HG02973 (cell line): Measurements from ENCODE around the gene ANGPTL8.

Experiments
- ATAC-seq: cut with Tn5 transposase; IDR thresholded peaks from one replicate; pipeline ENCODE4 v1.9.1; 2021; ENCODE audit warnings: moderate library complexity; ENCODE audit not compliant: unreplicated experiment

Gene ANGPTL8

GRCh38 chr19:11239377-11240000 lies at the start of gene ANGPTL8:
ANGPTL8 (plus strand) TSS chr19:11239619; CDS start chr19:11239638, 19 bp downstream.
- ATAC-seq, result no peak

- ATAC-seq, result no peak
Observed at GRCh38 chr19:11190501-11190900, 48.9 kb upstream of the ANGPTL8 start.

GRCh38 chr19:11191273-11191755 lies 48.1 kb upstream of the ANGPTL8 start:
- no peak for ATAC-seq

GRCh38 chr19:11191934-11192333 lies 47.5 kb upstream of the ANGPTL8 start:
- ATAC-seq, result no peak

- no peak for ATAC-seq
Observed at GRCh38 chr19:11192957-11193939, 46.2 kb upstream of the ANGPTL8 start.

GRCh38 chr19:11194173-11194572 lies 45.2 kb upstream of the ANGPTL8 start:
- ATAC-seq, result no peak

GRCh38 chr19:11194656-11195558 lies 44.5 kb upstream of the ANGPTL8 start:
- ATAC-seq, result no peak

GRCh38 chr19:11195681-11196080 lies 43.7 kb upstream of the ANGPTL8 start:
- ATAC-seq, result no peak

- ATAC-seq, result no peak
Observed at GRCh38 chr19:11196406-11197287, 42.8 kb upstream of the ANGPTL8 start.

- ATAC-seq, result peak; percentile 50
Observed at GRCh38 chr19:11197291-11198174, 41.9 kb upstream of the ANGPTL8 start, which contains the start of gene KANK2. KANK2 (minus strand) TSS chr19:11197545; CDS start chr19:11194511, 3,034 bp downstream.

GRCh38 chr19:11198175-11198534 lies 41.3 kb upstream of the ANGPTL8 start:
- no peak for ATAC-seq

GRCh38 chr19:11198769-11199424 lies 40.5 kb upstream of the ANGPTL8 start:
- ATAC-seq, result no peak

- ATAC-seq, result no peak
Observed at GRCh38 chr19:11199517-11199916, 39.9 kb upstream of the ANGPTL8 start.

GRCh38 chr19:11200015-11200574 lies 39.3 kb upstream of the ANGPTL8 start:
- ATAC-seq, result no peak

GRCh38 chr19:11200931-11201330 lies 38.5 kb upstream of the ANGPTL8 start:
- no peak for ATAC-seq

GRCh38 chr19:11201791-11202190 lies 37.6 kb upstream of the ANGPTL8 start:
- no peak for ATAC-seq

- no peak for ATAC-seq
Observed at GRCh38 chr19:11202488-11203193, 36.8 kb upstream of the ANGPTL8 start.
